Tibial nerve (tissue), 4 donors: ENCODE results near the gene TRAF7.

ENCODE experiments used
- CTCF ChIP-seq, 5 experiments: fragments of 200-600 bp in 3 of 5; fragments of 450-650 bp in 2 of 5; sonication (generic) in 3 of 5; IDR thresholded peaks; one replicate each; pipeline ENCODE4 v1.5.1; 2016 to 2019; ENCODE audit warnings: antibody characterized with exemption in 5 of 5, mild to moderate bottlenecking in 3 of 5, moderate library complexity in 2 of 5
- EP300 ChIP-seq, 2 donors: sonication (generic); formaldehyde crosslinking; IDR thresholded peaks; one replicate each; pipeline ENCODE4 v1.6.1; 2017; ENCODE audit warnings: antibody characterized with exemption in 2 of 2, mild to moderate bottlenecking in 1 of 2
- POLR2A ChIP-seq, 2 donors: fragments of 450-650 bp; IDR thresholded peaks; one replicate each; pipeline ENCODE4 v1.6.1; 2017; ENCODE audit warnings: antibody characterized with exemption in 2 of 2, mild to moderate bottlenecking in 2 of 2, moderate library complexity in 2 of 2

- no peak for TF ChIP-seq POLR2A (IDR thresholded peaks at IDR 0.05)
- no peak for TF ChIP-seq CTCF (IDR thresholded peaks at IDR 0.05)
- TF ChIP-seq EP300 (IDR thresholded peaks at IDR 0.05) = no peak
Measured at GRCh38 chr16:2208772-2209171, 53.2 kb downstream of the TRAF7 start.
